HG03354 (cell line): ENCODE results near the gene FRMD4A.
"Not testable (repeated sequence)": the region's sequence is repeated elsewhere in the genome, so short reads cannot be mapped to it uniquely, and the experiment has no call there.

Experiments used
- ATAC-seq: cut with Tn5 transposase; IDR thresholded peaks from one replicate; pipeline ENCODE4 v1.9.1; 2021; ENCODE audit warnings: mild to moderate bottlenecking; ENCODE audit not compliant: unreplicated experiment, poor library complexity, severe bottlenecking

The FRMD4A gene

GRCh38 chr10:14171336-14171735 lies 159.4 kb downstream of the FRMD4A start:
- no peak for ATAC-seq

DNA sequence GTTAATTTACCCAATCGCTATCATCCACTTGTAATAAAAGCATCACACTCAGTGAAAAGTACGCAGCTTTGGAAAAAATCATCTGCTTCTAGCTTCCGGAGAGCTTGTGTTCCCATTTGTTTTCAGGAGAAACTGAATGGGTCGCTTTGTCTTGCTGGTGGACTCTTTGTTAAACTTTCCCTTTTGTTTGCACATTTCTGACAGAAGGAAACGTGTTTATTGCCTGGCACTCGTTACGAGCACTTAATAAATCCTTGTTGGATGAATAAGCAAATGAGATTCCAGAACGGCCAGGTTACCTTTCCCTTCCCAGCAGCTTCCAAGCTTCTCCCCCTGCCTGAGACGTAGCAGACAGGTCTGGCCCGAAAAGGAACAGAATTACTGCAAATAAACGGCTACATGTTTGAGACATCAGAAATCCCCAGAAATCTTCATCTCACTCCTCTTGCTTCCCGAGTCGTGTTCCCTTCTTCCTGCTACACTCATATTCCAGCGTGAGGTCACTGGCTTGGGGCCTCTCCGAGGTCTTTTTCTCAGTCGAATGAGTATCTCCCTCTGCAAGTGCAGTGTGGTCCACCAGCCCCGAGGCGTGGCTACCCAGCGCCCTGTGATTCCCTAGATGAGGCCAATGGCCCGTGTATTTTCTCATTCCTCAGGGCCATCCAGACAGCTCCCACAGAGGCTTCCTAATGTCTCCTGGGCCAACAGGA lies 167.2 kb downstream of the FRMD4A start:
- no peak for ATAC-seq

- no peak for ATAC-seq
Measured at GRCh38 chr10:14162629-14163344, 167.9 kb downstream of the FRMD4A start.

DNA sequence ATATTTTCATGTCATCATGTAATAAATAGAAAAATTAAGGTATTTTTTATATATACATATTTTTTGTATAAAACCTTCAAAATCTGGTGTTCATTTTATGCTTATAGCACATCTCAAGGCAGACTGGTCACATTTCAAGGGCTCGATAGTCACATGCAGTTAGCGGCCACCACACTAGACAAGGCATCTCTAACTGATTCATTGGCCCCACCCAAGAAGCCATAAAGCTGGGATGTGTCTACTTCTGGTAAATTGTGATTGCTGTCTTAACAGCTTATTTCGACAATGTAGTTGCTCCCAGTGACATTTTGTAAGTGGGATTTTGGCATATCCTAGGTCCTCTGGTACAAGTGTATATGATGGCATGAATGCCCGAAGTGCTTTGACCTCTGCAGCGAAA lies 168.7 kb downstream of the FRMD4A start:
- ATAC-seq, result no peak

DNA sequence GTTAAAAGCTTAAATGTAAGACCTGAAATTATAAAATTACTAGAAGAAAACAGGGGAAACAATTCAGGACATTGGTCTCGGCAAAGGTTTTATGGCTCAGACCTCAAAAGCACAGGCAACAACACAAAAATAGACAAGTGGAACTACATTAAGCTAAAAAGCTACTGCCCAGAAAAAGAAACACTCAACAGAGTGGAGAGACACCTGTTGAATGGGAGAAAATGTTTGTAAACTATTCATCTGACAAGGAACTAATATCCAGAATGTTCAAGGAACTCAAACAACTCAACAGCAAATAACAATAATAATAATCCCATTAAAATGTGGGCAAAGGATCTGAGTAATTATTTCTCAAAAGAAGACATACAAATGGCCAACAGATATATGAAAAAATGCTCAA lies 170.4 kb downstream of the FRMD4A start:
- no peak for ATAC-seq

DNA sequence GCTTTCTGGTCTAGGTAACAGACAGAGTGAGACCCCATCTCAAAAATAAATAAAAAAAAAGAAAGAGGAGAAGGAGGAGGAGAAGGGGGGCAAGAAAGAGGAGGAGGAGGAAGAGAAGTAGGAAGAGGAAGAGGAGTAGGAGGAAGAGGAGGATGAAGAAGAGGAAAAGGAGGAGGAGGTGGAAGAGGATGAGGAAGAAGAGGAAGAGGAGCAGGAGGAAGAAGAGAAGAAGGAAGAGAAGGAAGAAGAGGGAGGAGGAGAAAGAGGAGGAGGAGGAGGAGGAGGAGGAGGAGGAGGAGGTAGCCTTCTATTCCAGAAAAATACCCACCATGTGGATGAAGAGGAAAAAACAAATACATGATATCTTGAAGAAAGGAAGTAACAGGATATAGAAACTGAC lies 172.1 kb downstream of the FRMD4A start:
- no peak for ATAC-seq

DNA sequence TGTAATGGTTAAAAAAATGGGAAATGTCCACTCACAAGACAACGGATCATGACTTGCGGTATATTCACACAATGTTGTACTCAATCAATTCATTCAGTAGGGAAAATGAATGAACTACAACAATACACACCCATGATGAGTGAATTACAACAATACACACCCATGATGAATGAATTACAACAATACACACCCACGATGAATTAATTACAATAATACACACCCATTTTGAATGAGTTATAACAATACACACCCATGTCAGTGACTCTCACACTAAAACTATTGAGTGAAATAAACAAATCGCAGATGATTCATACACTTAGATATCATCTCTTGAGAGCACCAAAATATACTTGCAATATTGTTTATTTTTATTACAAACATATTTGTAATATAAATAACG lies 174.6 kb downstream of the FRMD4A start:
- no peak for ATAC-seq

DNA sequence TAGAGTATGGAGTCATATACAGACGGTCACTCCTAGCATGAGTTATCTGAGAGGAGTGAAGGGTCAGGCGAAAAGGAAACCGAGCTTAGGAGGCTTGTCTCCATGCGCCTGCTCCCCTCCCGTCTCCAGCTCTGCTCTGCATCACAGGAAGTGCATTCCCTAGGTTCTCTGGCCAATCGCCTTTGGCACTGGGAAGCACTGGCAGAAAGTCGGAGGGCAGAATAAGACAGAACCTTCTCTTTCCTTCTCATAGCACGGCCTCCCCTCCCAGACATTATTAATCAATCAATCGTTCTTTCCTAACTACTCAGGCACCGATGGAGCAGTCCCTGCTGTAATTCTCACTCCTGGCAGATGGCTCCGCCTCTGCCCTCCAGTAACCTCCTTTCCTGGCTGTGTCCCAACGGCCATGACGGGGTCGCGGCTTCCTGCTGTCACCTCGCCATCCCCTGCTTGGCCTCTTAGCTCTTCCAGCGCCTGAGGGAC lies 177.1 kb downstream of the FRMD4A start:
- no peak for ATAC-seq

GRCh38 chr10:14151571-14151970 lies 179.2 kb downstream of the FRMD4A start:
- ATAC-seq, result no peak

DNA sequence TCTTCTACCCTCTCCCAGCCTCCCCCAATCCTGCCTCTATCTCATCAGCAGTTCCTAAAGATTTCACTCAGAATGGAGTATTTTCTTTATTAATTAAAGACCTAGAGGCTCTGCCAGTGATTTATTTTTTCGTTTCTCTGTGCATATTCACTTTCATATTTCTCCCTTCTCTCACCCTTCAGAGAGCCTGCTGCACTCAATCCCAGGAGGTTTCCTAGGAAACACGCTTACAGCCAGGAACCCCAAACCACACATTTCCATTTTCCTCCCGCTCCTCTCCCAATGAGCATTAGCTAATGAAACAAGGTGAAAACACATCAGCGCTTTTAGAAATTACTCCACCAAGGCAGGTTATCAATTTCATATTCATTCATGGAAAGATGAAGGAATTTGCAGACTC lies 180.2 kb downstream of the FRMD4A start:
- ATAC-seq, result no peak

GRCh38 chr10:14146501-14146900 lies 184.2 kb downstream of the FRMD4A start:
- no peak for ATAC-seq

DNA sequence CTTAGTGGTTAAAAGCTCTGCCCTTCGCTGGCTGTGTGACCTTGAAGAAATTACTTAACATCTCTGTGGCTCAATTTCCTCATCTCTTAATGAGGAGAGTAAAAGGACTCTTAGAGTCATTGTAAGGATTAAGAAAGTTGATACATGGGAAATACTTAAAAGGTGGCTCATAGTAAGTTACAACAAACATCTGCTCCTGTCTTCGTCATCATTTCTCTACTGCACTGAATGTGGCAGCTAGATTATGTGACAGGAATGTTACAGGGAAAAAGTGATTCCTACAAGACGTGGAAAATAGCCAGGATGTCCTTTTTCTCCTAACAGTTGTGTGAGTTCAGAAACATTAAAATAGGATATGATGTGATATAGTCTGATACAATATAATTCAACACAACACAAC lies 184.7 kb downstream of the FRMD4A start:
- ATAC-seq, result no peak

DNA sequence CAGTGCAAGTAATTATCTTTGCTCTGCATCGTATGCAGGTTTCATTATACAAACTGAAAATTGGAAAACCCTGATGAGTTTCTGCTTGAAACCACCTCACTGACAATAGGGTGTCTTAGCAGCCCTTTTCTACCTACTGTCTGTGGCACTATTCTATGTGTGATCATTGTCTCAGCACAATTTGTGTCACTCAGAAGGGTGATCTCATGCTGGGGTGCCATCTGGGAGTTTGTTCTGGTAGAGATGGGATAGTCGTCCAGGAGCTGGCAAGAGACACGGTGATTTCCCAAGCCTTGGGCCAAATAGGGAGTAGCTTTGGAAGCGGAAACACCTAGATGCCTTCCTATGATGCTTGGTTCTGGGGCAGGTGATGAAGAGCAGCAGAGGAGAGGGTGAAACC lies 186.3 kb downstream of the FRMD4A start:
- no peak for ATAC-seq

- ATAC-seq, result no peak
Measured at GRCh38 chr10:14142606-14143250, 188.0 kb downstream of the FRMD4A start.

DNA sequence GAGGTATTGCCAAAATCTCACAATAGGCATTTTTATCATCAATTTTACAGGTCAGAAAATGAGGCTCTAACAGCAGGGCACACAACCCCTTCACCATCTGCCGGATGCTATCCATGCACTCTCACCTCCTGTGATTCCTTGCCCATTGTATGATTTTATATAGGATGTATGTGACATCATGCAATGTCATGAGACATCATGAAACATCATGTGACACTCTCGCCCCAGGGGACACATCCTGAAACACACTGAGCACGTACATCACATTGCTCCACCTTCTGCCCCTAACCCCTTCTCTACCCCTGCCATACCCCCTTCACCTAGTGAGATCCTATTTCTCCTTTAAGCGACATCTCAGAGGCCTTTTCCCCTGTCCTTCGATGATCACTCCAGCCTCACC lies 189.4 kb downstream of the FRMD4A start:
- ATAC-seq, result no peak

DNA sequence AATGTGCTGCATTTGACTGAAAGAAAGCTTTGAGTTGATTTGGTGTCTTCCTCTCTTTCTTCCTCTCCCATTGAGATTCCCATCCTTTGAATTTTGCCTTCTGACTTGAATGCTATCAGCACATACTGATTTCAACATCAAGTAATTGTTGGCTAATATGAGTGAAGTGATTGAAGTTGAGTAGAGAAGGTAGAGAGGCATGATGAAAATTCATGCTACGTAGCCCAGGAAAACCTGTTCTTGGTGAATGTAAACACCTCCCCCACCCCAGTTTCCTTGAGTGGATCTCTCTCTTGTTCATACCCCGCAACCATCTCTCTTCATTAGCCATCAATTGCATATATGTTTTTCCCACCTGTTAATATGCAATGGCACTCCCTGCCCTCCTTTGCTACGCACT lies 193.3 kb downstream of the FRMD4A start:
- no peak for ATAC-seq

DNA sequence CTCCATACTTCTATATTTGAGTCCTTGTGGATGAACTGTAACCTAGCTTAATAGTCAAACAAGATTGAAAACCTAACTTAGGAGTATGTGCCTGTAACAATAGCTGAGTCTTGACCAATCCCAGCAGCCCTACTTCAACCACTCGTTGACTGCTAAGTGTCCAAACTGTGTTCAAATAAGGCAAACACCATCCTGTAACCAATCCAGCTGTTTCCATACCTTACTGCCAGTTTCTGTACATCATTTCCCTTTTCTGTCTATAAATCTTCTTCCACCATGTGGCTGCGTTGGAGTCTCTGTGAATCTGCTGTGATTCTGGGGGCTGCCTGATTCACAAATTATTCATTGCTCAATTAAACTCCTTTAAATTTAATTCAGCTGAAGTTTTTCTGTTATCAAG lies 195.5 kb downstream of the FRMD4A start:
- not testable (repeated sequence) for ATAC-seq

- no peak for ATAC-seq
Measured at GRCh38 chr10:14134275-14134674, 196.4 kb downstream of the FRMD4A start.

- ATAC-seq, result no peak
Measured at GRCh38 chr10:14131261-14131960, 199.3 kb downstream of the FRMD4A start.

DNA sequence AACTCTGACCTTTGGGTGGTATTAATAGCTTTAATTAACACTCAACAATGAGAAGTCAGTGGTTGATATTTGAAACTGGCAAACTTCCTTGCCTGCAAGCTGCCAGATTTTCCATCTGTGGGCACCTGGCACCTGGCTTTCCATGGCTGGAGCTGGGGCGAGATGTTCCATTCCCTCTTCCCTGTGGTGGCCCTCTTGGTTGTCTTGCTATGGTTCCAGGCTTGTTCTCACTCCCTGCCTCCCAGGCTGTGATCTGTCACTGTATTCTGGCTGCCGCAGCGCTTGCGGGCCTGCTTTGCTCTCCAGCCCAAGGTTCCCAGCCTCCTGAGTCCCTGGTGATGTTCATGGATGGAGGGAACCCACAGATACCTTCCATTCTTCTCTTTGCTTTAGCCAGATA lies 201.0 kb downstream of the FRMD4A start:
- no peak for ATAC-seq
